HepG2 (cell line): ENCODE data around the gene PRRC2A. TPM values are rescaled to one million over a fixed set of nuclear protein-coding genes. Genes with fewer than 3 reads are reported as not detected.
A peak's percentile ranks its signal among the peaks of the same experiment; 100 is the strongest.

Source experiments
- CBX5 ChIP-seq: sonication (generic); formaldehyde crosslinking; IDR thresholded peaks from 2 replicates; pipeline ENCODE4 v1.4.0; 2020; ENCODE audit warnings: missing genetic modification reagents, borderline replicate concordance
- HNRNPL ChIP-seq: fragments of 200-400 bp; formaldehyde crosslinking; IDR thresholded peaks from 2 replicates; pipeline ENCODE4 v1.6.1; 2017; ENCODE audit warnings: mild to moderate bottlenecking, low read depth, low read length
- POLR2AphosphoS2 ChIP-seq: IDR thresholded peaks from 2 replicates; pipeline ENCODE4 v1.6.1; 2011; ENCODE audit warnings: low read depth, low read length, improper control_type of control experiment
- SIX4 ChIP-seq: sonication (generic); formaldehyde crosslinking; IDR thresholded peaks from 2 replicates; pipeline ENCODE4 v1.4.0; 2020; ENCODE audit warnings: missing genetic modification reagents
- SOX13 ChIP-seq, 3 experiments: fragments of 450-650 bp in 1 of 3; sonication (generic) in 1 of 3; formaldehyde crosslinking in 1 of 3; IDR thresholded peaks in 2 of 3; conservative IDR thresholded peaks in 1 of 3; 2 replicates each; pipeline versions ENCODE4 v1.5.0 to v1.6.1; 2016 to 2020; ENCODE audit warnings: antibody characterized with exemption in 1 of 3, mild to moderate bottlenecking in 1 of 3, missing compliant biosample characterization in 1 of 3, missing genetic modification reagents in 1 of 3, moderate library complexity in 1 of 3
- SP5 ChIP-seq: IDR thresholded peaks from 2 replicates; pipeline ENCODE4 v1.6.1; 2016; ENCODE audit warnings: low read depth, borderline replicate concordance
- TFDP2 ChIP-seq: sonication (generic); formaldehyde crosslinking; IDR thresholded peaks from 2 replicates; pipeline ENCODE4 v1.4.0; 2020; ENCODE audit warnings: missing genetic modification reagents
- THAP11 ChIP-seq: IDR thresholded peaks from 2 replicates; pipeline ENCODE4 v1.6.1; 2016; ENCODE audit warnings: missing biosample characterization, missing genetic modification reagents
- ZBTB40 ChIP-seq, 2 experiments: fragments of 450-650 bp in 1 of 2; sonication (generic) in 1 of 2; formaldehyde crosslinking in 1 of 2; IDR thresholded peaks; 2 replicates each; pipeline versions ENCODE4 v1.6.1 to v1.8.0; 2016 to 2022; ENCODE audit warnings: antibody characterized with exemption in 1 of 2, mild to moderate bottlenecking in 1 of 2, missing genetic modification reagents in 1 of 2
- ZEB1 ChIP-seq: IDR thresholded peaks from 2 replicates; pipeline ENCODE4 v1.6.1; 2012; ENCODE audit warnings: mild to moderate bottlenecking, low read depth, inconsistent platforms; ENCODE audit not compliant: insufficient replicate concordance
- polyA plus RNA-seq, 8 experiments: library from polyadenylated mRNA; depleted of rRNA in 3 of 8; stranded (reverse) in 7 of 8; unstranded in 1 of 8; fragments of >200 nt; fragmentation: Illumina TruSeq in 4 of 8; extraction: Trizol in 4 of 8; gene quantifications; 2 replicates each; pipeline versions ENCODE4 v1.2.1 to v1.2.3, GENCODE V29; 2011 to 2016; ENCODE audit warnings: low read depth in 4 of 8, missing spikeins in 1 of 8, mixed read lengths in 1 of 8; ENCODE audit not compliant: insufficient read depth in 1 of 8
- total RNA-seq, 5 experiments: library from RNA; depleted of rRNA; stranded (reverse); fragments of >200 nt; fragmentation: Illumina TruSeq; extraction: Trizol; gene quantifications; 2 replicates each; pipeline ENCODE4 v1.2.3, GENCODE V29; 2016; ENCODE audit warnings: low read depth in 1 of 5
- TF ChIP-seq, protein P1 (sequence below): sonication (generic); formaldehyde crosslinking; IDR thresholded peaks from 2 replicates; pipeline ENCODE4 v1.8.0; 2022; ENCODE audit warnings: mild to moderate bottlenecking, missing genetic modification reagents; ENCODE audit not compliant: insufficient replicate concordance
- TF ChIP-seq, protein P2 (sequence below): sonication (generic); formaldehyde crosslinking; IDR thresholded peaks from 2 replicates; pipeline ENCODE4 v1.9.0; 2022; ENCODE audit warnings: low read depth, missing genetic modification reagents

PRRC2A gene
- total and polyA plus RNA-seq, 2 of the 13 experiments (the other 11 are each of a cell fraction or from before 2014, with no cell fraction given): 38.9 to 47.4 TPM

GRCh38 chr6:31619805-31620585, 520 bp upstream of the PRRC2A start (continued):
- TF ChIP-seq ZBTB40 (IDR thresholded peaks at IDR 0.05): no peak
- TF ChIP-seq ZBTB40 (CRISPR knock-in tag; IDR thresholded peaks at IDR 0.05): peak; percentile 64; the same call in 1 of the 2 replicates
- TF ChIP-seq SP5 (CRISPR knock-in tag): peak; percentile 86
- peak; percentile 97 for TF ChIP-seq TFDP2 (CRISPR knock-in tag)
- TF ChIP-seq THAP11 (CRISPR knock-in tag): peak; percentile 55
- peak; percentile 71; the same call in 1 of the 2 replicates for TF ChIP-seq SIX4
- peak; percentile 21 for TF ChIP-seq ZEB1
- TF ChIP-seq, protein P1, sequence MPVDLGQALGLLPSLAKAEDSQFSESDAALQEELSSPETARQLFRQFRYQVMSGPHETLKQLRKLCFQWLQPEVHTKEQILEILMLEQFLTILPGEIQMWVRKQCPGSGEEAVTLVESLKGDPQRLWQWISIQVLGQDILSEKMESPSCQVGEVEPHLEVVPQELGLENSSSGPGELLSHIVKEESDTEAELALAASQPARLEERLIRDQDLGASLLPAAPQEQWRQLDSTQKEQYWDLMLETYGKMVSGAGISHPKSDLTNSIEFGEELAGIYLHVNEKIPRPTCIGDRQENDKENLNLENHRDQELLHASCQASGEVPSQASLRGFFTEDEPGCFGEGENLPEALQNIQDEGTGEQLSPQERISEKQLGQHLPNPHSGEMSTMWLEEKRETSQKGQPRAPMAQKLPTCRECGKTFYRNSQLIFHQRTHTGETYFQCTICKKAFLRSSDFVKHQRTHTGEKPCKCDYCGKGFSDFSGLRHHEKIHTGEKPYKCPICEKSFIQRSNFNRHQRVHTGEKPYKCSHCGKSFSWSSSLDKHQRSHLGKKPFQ: no peak
- TF ChIP-seq, protein P2, sequence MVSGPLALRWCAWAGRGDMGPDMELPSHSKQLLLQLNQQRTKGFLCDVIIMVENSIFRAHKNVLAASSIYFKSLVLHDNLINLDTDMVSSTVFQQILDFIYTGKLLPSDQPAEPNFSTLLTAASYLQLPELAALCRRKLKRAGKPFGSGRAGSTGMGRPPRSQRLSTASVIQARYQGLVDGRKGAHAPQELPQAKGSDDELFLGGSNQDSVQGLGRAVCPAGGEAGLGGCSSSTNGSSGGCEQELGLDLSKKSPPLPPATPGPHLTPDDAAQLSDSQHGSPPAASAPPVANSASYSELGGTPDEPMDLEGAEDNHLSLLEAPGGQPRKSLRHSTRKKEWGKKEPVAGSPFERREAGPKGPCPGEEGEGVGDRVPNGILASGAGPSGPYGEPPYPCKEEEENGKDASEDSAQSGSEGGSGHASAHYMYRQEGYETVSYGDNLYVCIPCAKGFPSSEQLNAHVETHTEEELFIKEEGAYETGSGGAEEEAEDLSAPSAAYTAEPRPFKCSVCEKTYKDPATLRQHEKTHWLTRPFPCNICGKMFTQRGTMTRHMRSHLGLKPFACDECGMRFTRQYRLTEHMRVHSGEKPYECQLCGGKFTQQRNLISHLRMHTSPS: 0 out of 2 replicates have a peak, but pooled peaks have one; percentile 55
- 0 out of 2 replicates have a peak, but pooled peaks have one; percentile 17 for TF ChIP-seq SOX13 (IDR thresholded peaks at IDR 0.05)
- peak in 1 of 2 experiments; percentile 27; a peak in 1 of 4 replicates for TF ChIP-seq SOX13 (CRISPR knock-in tag; conservative IDR thresholded peaks at IDR 0.05 in 1 of 2, IDR thresholded peaks at IDR 0.05 in 1 of 2)
- peak; percentile 72; the same call in 1 of the 2 replicates for TF ChIP-seq CBX5 (CRISPR knock-in tag)
- TF ChIP-seq POLR2AphosphoS2: peak; percentile 62; the same call in 1 of the 2 replicates
- TF ChIP-seq HNRNPL: 0 out of 2 replicates have a peak, but pooled peaks have one; percentile 31
